Common myeloid progenitor, CD34-positive (primary cell): Measurements from ENCODE around the gene C10orf90.

Experiments used
- CTCF ChIA-PET: fragments of 350-600 bp; sonication (Branson Sonifier 250); formaldehyde crosslinking; loops from one replicate; lab custom pipeline; 2021; ENCODE audit warnings: antibody characterized with exemption; lab: Charles Lee
- POLR2A ChIA-PET: fragments of 350-600 bp; sonication (Branson Sonifier 250); formaldehyde crosslinking; loops from one replicate; lab custom pipeline; 2021; ENCODE audit warnings: antibody characterized with exemption; lab: Charles Lee
- DNase-seq, 3 donors: peaks; one replicate each; pipeline versions ENCODE4 v3.0.0 to v3.0.0-alpha.2; 2013
- H3K27ac ChIP-seq, 2 experiments: 1 replicate in 1 of 2; 2 replicates in 1 of 2; pipeline ENCODE4 v1.7.0; 2013; ENCODE audit warnings: inconsistent platforms in 2 of 2, low read length in 2 of 2, mild to moderate bottlenecking in 2 of 2, low read depth in 1 of 2, moderate library complexity in 1 of 2; ENCODE audit not compliant: severe bottlenecking in 2 of 2, insufficient read depth in 1 of 2, poor library complexity in 1 of 2
- H3K27me3 ChIP-seq, 5 experiments: replicated peaks in 2 of 5; 1 replicate in 3 of 5; 2 replicates in 2 of 5; pipeline versions ENCODE4 v1.6.1 to v1.7.0; 2013; ENCODE audit warnings: low read length in 4 of 5, mild to moderate bottlenecking in 2 of 5, moderate library complexity in 2 of 5, inconsistent platforms in 1 of 5; ENCODE audit not compliant: insufficient read depth in 5 of 5, control insufficient read depth in 4 of 5
- H3K36me3 ChIP-seq, 4 experiments: 1 replicate in 2 of 4; 2 replicates in 2 of 4; pipeline versions ENCODE4 v1.6.1 to v1.7.0; 2013; ENCODE audit warnings: low read length in 3 of 4, control low read depth in 1 of 4, mild to moderate bottlenecking in 1 of 4; ENCODE audit not compliant: control insufficient read depth in 4 of 4, insufficient read depth in 4 of 4
- H3K4me1 ChIP-seq, 4 experiments: 1 replicate in 3 of 4; 2 replicates in 1 of 4; pipeline versions ENCODE4 v1.6.1 to v1.7.1; 2013; ENCODE audit warnings: low read length in 3 of 4, mild to moderate bottlenecking in 3 of 4, control low read depth in 1 of 4, inconsistent platforms in 1 of 4, moderate library complexity in 1 of 4; ENCODE audit not compliant: control insufficient read depth in 4 of 4, insufficient read depth in 4 of 4; ENCODE audit errors: control extremely low read depth in 1 of 4
- H3K4me3 ChIP-seq, 7 experiments: 1 replicate in 4 of 7; 2 replicates in 3 of 7; pipeline versions ENCODE4 v1.5.1 to v1.7.0; 2013; ENCODE audit warnings: mild to moderate bottlenecking in 7 of 7, low read length in 6 of 7, moderate library complexity in 6 of 7, inconsistent platforms in 2 of 7, low read depth in 2 of 7, control low read depth in 1 of 7; ENCODE audit not compliant: insufficient read depth in 4 of 7, control insufficient read depth in 1 of 7; ENCODE audit errors: extremely low read depth in 1 of 7
- H3K9me3 ChIP-seq, 5 experiments: 1 replicate in 4 of 5; 2 replicates in 1 of 5; pipeline versions ENCODE4 v1.6.1 to v1.7.1; 2013; ENCODE audit warnings: low read length in 4 of 5, mild to moderate bottlenecking in 2 of 5, inconsistent platforms in 1 of 5, low read depth in 1 of 5, moderate library complexity in 1 of 5; ENCODE audit not compliant: control insufficient read depth in 4 of 5, insufficient read depth in 2 of 5; ENCODE audit errors: control extremely low read depth in 1 of 5
- WGBS: methylation state at CpG from one replicate; pipeline ENCODE4 v1.1.5; 2013; ENCODE audit not compliant: insufficient coverage; 5-methylcytosine and 5-hydroxymethylcytosine counted together

C10orf90 gene

DNA sequence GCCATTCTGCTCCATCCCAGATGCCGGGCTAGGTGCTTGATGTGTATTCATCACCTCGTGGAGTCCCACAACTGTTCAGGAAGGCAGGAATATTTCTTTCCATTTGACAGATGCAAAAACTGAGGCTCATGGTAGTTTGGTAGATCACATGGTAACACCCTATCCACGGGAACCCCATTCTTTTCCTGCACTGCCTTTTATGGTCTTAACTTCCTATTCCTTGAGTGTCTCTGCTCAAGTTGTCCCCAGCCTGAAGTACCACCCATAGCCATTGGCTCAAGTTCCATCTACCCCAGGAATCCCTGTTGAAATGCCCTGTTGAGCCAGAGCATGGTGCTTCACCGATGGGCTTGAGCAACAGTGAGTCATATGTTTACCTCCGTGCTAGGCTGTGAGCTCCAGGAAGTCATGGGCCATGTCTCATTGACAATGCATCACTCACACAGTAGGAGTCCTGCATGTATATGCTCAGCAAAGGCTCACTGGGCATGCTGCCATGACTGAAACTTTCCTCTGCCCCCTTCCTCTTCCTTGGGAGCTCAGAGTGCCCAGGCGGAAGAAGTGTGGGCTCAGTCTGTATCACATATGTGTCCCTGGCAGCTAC is 210.5 kb downstream of the C10orf90 start:
- no peaks in the 10 kb centered on the region for H3K36me3 ChIP-seq
- ChIA-PET POLR2A (no interaction called here), CTCF (interaction anchor here (0.9 kb wide), 1 partner anchor 8 kb away, joined by 3 read pairs; no protein-coding TSS in a partner anchor)
- no peaks in the 10 kb centered on the region for H3K4me1 ChIP-seq
- H3K9me3 ChIP-seq, result peaks cover 0 to 4% (median 0%) of the 10 kb centered on the region in 5 experiments
- peaks cover 0 to 12% (median 2%) of the 10 kb centered on the region in 5 experiments for H3K27me3 ChIP-seq
- H3K27ac ChIP-seq, result no peak overlapping the region
- H3K4me3 ChIP-seq, result no peak overlapping the region
- no peak for DNase-seq
- WGBS, result 87% methylated on average over 6 of the region's 6 CpGs

DNA sequence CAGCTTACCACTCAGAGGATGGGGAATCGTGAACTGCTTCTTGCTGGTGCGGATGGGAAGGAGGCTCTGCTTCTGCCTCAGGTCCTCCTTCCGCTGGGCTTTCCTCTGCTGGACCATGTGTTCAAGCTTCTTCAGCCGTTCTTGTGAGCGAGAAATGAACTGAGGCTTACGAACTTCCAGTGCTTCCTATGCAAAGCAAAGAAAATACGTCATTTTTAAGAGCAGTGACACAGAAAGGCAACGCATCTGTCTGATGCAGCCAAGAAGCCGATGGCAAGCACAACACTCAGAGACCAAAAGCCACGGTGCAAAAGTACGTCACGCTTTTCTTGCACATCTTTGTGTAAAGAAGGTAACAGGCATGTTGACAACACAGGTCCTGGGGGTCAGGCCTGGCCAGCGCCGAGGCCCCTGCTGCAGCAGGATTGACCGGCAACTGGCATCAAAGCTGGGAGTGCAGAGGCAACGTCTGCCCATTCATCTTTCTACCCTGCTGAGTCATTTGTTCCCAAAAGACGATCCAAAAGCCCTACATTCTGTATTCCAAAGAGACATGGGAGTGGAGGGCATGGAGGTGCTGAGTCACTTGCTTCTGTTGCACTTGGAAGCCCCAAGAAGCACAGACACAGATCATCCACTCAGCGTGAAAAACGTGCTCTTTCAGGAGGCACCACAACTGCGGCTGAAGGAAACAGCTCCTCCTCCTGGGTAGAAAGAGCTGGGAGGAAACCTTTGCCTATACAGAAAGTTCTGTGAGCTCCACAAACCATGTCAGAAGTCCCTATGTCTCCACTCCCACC is 211.3 kb downstream of the C10orf90 start:
- no peak for DNase-seq
- H3K27me3 ChIP-seq, result peaks cover 0 to 8% (median 2%) of the 10 kb centered on the region in 5 experiments
- 92% methylated on average over 17 of the region's 20 CpGs for WGBS
- no peaks in the 10 kb centered on the region for H3K4me1 ChIP-seq
- no peak overlapping the region for H3K4me3 ChIP-seq
- POLR2A ChIA-PET, result no interaction called here
- H3K9me3 ChIP-seq, result peaks cover 0 to 4% (median 0%) of the 10 kb centered on the region in 5 experiments
- no peak overlapping the region for H3K27ac ChIP-seq
- no peaks in the 10 kb centered on the region for H3K36me3 ChIP-seq
- CTCF ChIA-PET, result interaction anchor here (0.9 to 1.2 kb wide), 2 partner anchors 8 to 12 kb away, joined by 3 read pairs; no protein-coding TSS in a partner anchor

GRCh38 chr10:126458466-126458865 is 212.0 kb downstream of the C10orf90 start:
- Histone ChIP-seq H3K4me3 (no peak overlapping the region), H3K9me3 (peaks cover 0 to 4% (median 0%) of the 10 kb centered on the region in 5 experiments), H3K4me1 (no peaks in the 10 kb centered on the region), H3K36me3 (no peaks in the 10 kb centered on the region), H3K27ac (no peak overlapping the region), H3K27me3 (peaks cover 0 to 7% (median 2%) of the 10 kb centered on the region in 5 experiments)
- 50% methylated on average over 1 of the region's 1 CpG for WGBS
- no peak for DNase-seq
- ChIA-PET POLR2A (interaction anchor here (0.6 to 0.8 kb wide), 2 partner anchors 12 to 257 kb away, joined by 4 read pairs; no protein-coding TSS in a partner anchor), CTCF (interaction anchor here (1.2 kb wide), 1 partner anchor 12 kb away, joined by 3 read pairs; no protein-coding TSS in a partner anchor)

DNA sequence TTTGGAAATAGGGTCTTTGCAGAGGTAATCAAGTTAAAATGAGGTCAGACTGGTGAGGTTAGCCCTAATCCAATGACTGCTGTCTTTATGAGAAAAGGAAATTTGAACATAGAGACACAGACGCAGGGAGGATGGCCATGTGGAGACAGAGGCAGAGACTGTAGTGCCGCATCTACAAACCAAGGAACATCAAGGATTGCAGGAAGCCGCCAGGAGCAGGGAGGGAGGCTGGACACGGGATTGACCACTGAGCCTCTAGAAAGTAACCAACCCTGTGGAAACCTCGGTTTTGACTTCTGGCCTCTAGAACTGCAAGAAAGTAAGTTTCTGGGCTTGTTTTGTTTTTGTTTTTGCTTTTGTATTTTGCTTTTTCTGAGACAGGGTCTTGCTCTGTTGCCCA is 213.9 kb downstream of the C10orf90 start:
- 98% methylated on average over 5 of the region's 5 CpGs for WGBS
- H3K27ac ChIP-seq, result no peak overlapping the region
- H3K27me3 ChIP-seq, result peaks cover 0 to 7% (median 2%) of the 10 kb centered on the region in 5 experiments
- ChIA-PET POLR2A (no interaction called here), CTCF (no interaction called here)
- H3K9me3 ChIP-seq, result peaks cover 0 to 4% (median 0%) of the 10 kb centered on the region in 5 experiments
- no peaks in the 10 kb centered on the region for H3K36me3 ChIP-seq
- no peaks in the 10 kb centered on the region for H3K4me1 ChIP-seq
- no peak overlapping the region for H3K4me3 ChIP-seq
- no peak for DNase-seq

GRCh38 chr10:126455766-126456405 is 214.6 kb downstream of the C10orf90 start:
- ChIA-PET POLR2A (no interaction called here), CTCF (no interaction called here)
- H3K36me3 ChIP-seq, result no peaks in the 10 kb centered on the region
- 84% methylated on average over 11 of the region's 11 CpGs for WGBS
- H3K4me3 ChIP-seq, result no peak overlapping the region
- no peak for DNase-seq
- peaks cover 0 to 4% (median 0%) of the 10 kb centered on the region in 5 experiments for H3K9me3 ChIP-seq
- H3K27ac ChIP-seq, result no peak overlapping the region
- peaks cover 0 to 7% (median 2%) of the 10 kb centered on the region in 5 experiments for H3K27me3 ChIP-seq
- no peaks in the 10 kb centered on the region for H3K4me1 ChIP-seq

DNA sequence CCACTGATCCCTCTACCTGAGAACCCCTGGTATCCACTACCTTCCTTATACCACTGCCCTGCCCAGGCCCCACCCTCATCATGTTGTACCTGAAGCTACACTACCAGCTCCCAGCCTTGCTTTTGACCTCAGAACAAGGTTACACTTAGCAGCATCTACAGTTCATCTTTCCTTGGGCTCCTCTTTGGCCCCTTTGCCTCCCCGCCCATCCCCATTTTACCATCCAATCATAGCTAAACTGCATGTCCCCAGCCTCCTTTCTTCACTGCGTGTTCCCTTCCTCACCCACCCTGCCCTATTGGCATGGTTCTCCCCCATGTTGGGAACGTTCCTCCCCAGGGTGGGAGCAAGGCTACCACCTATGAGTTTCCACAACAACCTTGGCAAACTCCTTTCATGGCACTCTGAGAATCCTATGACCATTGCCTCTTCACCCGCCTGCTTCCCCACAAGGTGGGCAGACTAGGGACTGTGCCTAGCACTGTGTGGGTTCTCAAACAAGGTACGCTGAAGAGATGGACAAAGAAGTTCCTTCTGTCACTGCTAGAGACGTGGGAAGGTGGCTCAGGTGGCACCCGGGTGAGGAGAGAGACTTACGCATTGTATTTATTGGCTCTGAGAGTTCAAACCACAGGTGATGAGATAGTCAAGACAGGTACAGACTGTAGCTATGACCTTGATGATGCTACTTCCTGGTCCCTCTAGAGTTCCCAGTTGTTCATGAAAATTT is 215.3 kb downstream of the C10orf90 start:
- Histone ChIP-seq H3K4me3 (no peak overlapping the region), H3K27me3 (peaks cover 0 to 7% (median 2%) of the 10 kb centered on the region in 5 experiments), H3K36me3 (no peaks in the 10 kb centered on the region), H3K9me3 (peaks cover 0 to 4% (median 0%) of the 10 kb centered on the region in 5 experiments), H3K4me1 (no peaks in the 10 kb centered on the region), H3K27ac (no peak overlapping the region)
- DNase-seq, result no peak
- CTCF ChIA-PET, result no interaction called here
- 96% methylated on average over 5 of the region's 8 CpGs for WGBS
- POLR2A ChIA-PET, result no interaction called here
